Esophagus squamous epithelium (tissue), 5 donors: ENCODE data around the gene CACNA1I. TPM values are rescaled to one million over a fixed set of nuclear protein-coding genes. Genes with fewer than 3 reads are reported as not detected.

Experiments
- DNase-seq: peaks from one replicate; lab custom pipeline; 2025; lab: John Stamatoyannopoulos, UW
- H3K27ac ChIP-seq, 4 donors: fragments of 200-600 bp; sonication (generic); one replicate each; pipeline ENCODE4 v1.5.1; 2016 to 2019; ENCODE audit warnings: mild to moderate bottlenecking in 1 of 4
- H3K27me3 ChIP-seq, 4 donors: fragments of 200-600 bp; sonication (generic); 1 replicate in 3 of 4; 2 replicates in 1 of 4; pipeline versions ENCODE4 v1.5.1 to v1.6.0; 2017 to 2021; ENCODE audit warnings: antibody characterized with exemption in 1 of 4
- H3K36me3 ChIP-seq, 3 donors: fragments of 200-600 bp; sonication (generic); one replicate each; pipeline ENCODE4 v1.5.1; 2016 to 2019
- H3K4me1 ChIP-seq, 3 donors: fragments of 200-600 bp; sonication (generic); one replicate each; pipeline ENCODE4 v1.5.1; 2017 to 2019
- H3K4me3 ChIP-seq, 4 donors: fragments of 200-600 bp; sonication (generic); 1 replicate in 3 of 4; 2 replicates in 1 of 4; pipeline ENCODE4 v1.5.1; 2016 to 2019; ENCODE audit warnings: mild to moderate bottlenecking in 2 of 4, moderate library complexity in 1 of 4
- H3K9me3 ChIP-seq, 3 donors: fragments of 200-600 bp; sonication (generic); one replicate each; pipeline ENCODE4 v1.5.1; 2016 to 2019
- CTCF ChIP-seq, 6 experiments: fragments of 450-650 bp in 4 of 6; fragments of 200-600 bp in 2 of 6; sonication (generic) in 2 of 6; IDR thresholded peaks; one replicate each; pipeline ENCODE4 v1.5.1; 2016 to 2019; ENCODE audit warnings: antibody characterized with exemption in 6 of 6, mild to moderate bottlenecking in 4 of 6, moderate library complexity in 4 of 6
- POLR2A ChIP-seq, 4 donors: fragments of 450-650 bp; IDR thresholded peaks; one replicate each; pipeline ENCODE4 v1.6.1; 2017; ENCODE audit warnings: antibody characterized with exemption in 4 of 4, mild to moderate bottlenecking in 4 of 4, moderate library complexity in 3 of 4
- WGBS, 2 donors: methylation state at CpG; one replicate each; pipeline ENCODE4 v1.1.5; 2018; 5-methylcytosine and 5-hydroxymethylcytosine counted together
- intact Hi-C: fragments of 100-400 bp; cut with DNase I; formaldehyde crosslinking; loops from one replicate; pipeline ENCODE4 v1.15.0; 2022
- total RNA-seq, 4 donors: library from RNA; depleted of rRNA; stranded (reverse); fragments of >200 nt; gene quantifications; one replicate each; pipeline ENCODE4 v1.1.0, GENCODE V29; 2016
- donor health status: DM: yes; HTN: yes; CAD: no.

CACNA1I gene
- total RNA-seq, 4 donors from 2014 or later, result 0.12 to 0.38 (median 0.20) TPM

GRCh38 chr22:39725351-39726035 lies 154.9 kb downstream of the CACNA1I start:
- no peaks in the 10 kb centered on the region for H3K9me3 ChIP-seq
- no peak for TF ChIP-seq CTCF (IDR thresholded peaks at IDR 0.05)
- TF ChIP-seq POLR2A (IDR thresholded peaks at IDR 0.05), result no peak
- DNase-seq, result no peak
- H3K27me3 ChIP-seq, result peaks cover 0 to 21% (median 0%) of the 10 kb centered on the region in 4 donors
- no peak overlapping the region for H3K4me3 ChIP-seq
- WGBS, 2 donors, result 77 to 82% methylated on average over 3 to 8 of the region's 9 CpGs
- intact Hi-C loops, result no loop called here
- no peaks in the 10 kb centered on the region for H3K36me3 ChIP-seq
- peaks cover 8 to 38% (median 14%) of the 10 kb centered on the region in 3 donors for H3K4me1 ChIP-seq
- H3K27ac ChIP-seq, result peak overlapping the region in 2 of 4 donors; percentile 49 to 65

DNA sequence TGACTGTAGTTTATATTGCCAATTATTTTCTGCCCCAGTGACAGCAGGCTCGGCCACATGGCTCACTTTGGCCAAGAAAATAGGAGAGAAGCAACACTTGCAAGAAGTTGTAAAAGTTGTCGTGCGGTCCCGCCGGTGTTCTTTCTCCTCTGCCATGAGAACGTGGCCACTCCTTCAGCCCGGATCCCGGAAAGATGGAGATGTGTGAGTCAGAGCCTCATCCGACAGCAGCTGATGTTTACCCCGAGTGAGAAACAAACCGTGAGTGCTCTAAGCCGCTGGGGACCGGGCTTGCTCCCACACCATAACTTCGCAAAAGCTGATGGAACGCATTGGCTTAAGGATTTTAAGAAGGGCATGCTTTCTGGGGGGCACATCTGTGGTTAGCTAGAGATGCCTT lies 157.0 kb downstream of the CACNA1I start:
- Histone ChIP-seq H3K36me3 (no peaks in the 10 kb centered on the region), H3K27me3 (peaks cover 0 to 33% (median 0%) of the 10 kb centered on the region in 4 donors), H3K9me3 (no peaks in the 10 kb centered on the region), H3K4me1 (peaks cover 8 to 35% (median 14%) of the 10 kb centered on the region in 3 donors), H3K27ac (no peak overlapping the region), H3K4me3 (no peak overlapping the region)
- 43 to 48% methylated on average over 8 to 14 of the region's 15 CpGs for WGBS, 2 donors
- no peak for TF ChIP-seq POLR2A (IDR thresholded peaks at IDR 0.05)
- TF ChIP-seq CTCF (IDR thresholded peaks at IDR 0.05), result no peak
- intact Hi-C loops, result no loop called here
- no peak for DNase-seq

- TF ChIP-seq CTCF (IDR thresholded peaks at IDR 0.05), result no peak
- no peak for TF ChIP-seq POLR2A (IDR thresholded peaks at IDR 0.05)
- intact Hi-C loops, result no loop called here
- no peaks in the 10 kb centered on the region for H3K9me3 ChIP-seq
- H3K36me3 ChIP-seq, result no peaks in the 10 kb centered on the region
- H3K4me3 ChIP-seq, result no peak overlapping the region
- no peak overlapping the region for H3K27ac ChIP-seq
- 76 to 79% methylated on average over 4 to 9 of the region's 12 CpGs for WGBS, 2 donors
- DNase-seq, result no peak
- peaks cover 0 to 41% (median 0%) of the 10 kb centered on the region in 4 donors for H3K27me3 ChIP-seq
- H3K4me1 ChIP-seq, result peaks cover 8 to 27% (median 14%) of the 10 kb centered on the region in 3 donors
Measured at GRCh38 chr22:39728236-39728860, 157.8 kb downstream of the CACNA1I start.

- H3K4me3 ChIP-seq, result no peak overlapping the region
- H3K4me1 ChIP-seq, result peaks cover 0 to 17% (median 7%) of the 10 kb centered on the region in 3 donors
- intact Hi-C loops, result no loop called here
- no peaks in the 10 kb centered on the region for H3K36me3 ChIP-seq
- no peaks in the 10 kb centered on the region for H3K9me3 ChIP-seq
- H3K27me3 ChIP-seq, result peaks cover 0 to 46% (median 0%) of the 10 kb centered on the region in 4 donors
- TF ChIP-seq POLR2A (IDR thresholded peaks at IDR 0.05) (no peak), CTCF (IDR thresholded peaks at IDR 0.05) (no peak)
- H3K27ac ChIP-seq, result no peak overlapping the region
- 70 to 87% methylated on average over 2 to 11 of the region's 13 CpGs for WGBS, 2 donors
- DNase-seq, result no peak
Measured at GRCh38 chr22:39729141-39729934, 158.8 kb downstream of the CACNA1I start.
